ENCODE results near the gene IGHMBP2. TPM values are rescaled to one million over a fixed set of nuclear protein-coding genes. Genes with fewer than 3 reads are reported as not detected.

IGHMBP2 gene
- total RNA-seq, 1 donor from 2014 or later: 30.1 TPM

DNA sequence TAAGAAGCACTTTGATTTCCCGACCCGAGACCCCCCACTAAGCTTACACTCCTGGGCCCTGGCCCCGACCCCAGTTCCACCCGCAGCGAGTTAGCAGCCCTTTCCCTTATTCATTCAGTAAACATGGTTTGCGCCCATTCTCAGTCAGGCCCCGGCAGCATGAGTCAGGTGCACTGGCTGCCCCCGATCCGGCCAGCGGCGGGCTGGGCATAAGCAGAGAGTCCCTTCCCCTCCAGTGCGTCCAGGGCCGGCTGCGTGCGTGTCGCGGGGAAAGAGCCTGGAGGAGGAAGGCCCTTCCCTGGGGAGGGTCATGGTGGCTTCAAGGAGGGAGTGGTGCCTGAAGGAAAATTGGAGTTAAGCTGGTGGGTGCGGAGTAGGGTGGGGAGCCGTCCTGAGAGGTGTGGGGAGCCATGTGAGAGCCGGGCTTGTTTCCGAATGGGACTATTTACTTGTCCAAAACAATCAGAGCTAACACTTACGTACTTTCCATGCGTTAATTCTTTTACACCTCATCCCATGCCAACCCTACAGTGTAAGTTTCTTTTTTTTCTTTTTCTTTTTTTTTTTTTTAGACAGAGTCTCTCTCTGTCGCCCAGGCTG is 657 bp downstream of the IGHMBP2 start:
- Mint-ChIP-seq H3K36me3 (ENCODE audit: low read depth) (peaks cover 2% of the 10 kb centered on the region), H3K4me1 (peaks cover 30% of the 10 kb centered on the region), H3K4me3 (peak overlapping the region; percentile 98), H3K9me3 (no peaks in the 10 kb centered on the region), H3K27me3 (ENCODE audit: low read depth) (no peaks in the 10 kb centered on the region), H3K27ac (ENCODE audit: unreplicated experiment) (peak overlapping the region; percentile 94)
- DNase-seq (ENCODE audit: low read depth, low spot score): peak; percentile 15
- TF ChIP-seq, protein P1, sequence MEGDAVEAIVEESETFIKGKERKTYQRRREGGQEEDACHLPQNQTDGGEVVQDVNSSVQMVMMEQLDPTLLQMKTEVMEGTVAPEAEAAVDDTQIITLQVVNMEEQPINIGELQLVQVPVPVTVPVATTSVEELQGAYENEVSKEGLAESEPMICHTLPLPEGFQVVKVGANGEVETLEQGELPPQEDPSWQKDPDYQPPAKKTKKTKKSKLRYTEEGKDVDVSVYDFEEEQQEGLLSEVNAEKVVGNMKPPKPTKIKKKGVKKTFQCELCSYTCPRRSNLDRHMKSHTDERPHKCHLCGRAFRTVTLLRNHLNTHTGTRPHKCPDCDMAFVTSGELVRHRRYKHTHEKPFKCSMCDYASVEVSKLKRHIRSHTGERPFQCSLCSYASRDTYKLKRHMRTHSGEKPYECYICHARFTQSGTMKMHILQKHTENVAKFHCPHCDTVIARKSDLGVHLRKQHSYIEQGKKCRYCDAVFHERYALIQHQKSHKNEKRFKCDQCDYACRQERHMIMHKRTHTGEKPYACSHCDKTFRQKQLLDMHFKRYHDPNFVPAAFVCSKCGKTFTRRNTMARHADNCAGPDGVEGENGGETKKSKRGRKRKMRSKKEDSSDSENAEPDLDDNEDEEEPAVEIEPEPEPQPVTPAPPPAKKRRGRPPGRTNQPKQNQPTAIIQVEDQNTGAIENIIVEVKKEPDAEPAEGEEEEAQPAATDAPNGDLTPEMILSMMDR (conservative IDR thresholded peaks at IDR 0.05): no peak

DNA sequence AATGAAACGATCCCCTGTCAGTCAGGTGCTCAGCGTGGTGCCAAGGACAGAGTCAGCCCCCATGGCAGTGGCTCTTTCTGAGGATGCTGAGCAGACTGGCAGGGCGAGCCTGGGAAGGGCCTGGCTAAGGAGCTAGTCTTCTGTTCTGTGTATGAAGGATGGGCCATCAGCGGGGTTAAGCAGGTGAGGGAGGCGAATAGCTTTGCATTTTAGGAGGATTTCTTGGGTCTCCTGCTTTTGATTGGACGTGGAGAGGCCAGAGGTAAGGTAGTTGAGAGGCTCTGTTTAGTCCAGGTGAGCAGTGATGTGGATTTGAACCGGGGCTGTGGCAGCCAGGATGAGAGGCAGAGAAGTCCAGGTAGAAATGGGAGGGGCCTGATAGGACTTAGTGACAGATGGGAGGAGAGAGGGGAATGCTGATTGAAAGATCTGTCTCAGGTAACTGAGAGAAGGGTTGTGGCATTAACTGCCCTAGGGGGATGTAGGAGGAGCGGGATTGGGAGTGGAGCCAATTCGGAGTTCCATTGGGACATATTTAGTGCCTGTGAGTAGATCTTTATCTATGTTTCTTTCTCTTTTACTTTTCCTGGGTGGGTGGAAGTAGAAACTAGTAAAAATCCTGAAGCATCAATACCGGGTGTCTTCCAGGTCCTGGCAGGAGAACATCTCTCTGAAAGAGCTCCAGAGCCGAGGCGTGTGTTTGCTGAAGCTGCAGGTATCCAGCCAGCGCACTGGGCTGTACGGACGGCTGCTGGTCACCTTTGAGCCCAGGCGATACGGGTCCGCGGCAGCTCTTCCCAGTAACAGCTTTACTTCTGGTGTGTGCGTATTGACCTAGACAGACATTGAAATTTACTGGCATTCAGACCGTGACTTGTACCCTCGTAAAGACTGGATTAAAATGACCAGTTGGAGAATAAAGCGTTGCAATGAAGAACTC is 2.0 kb downstream of the IGHMBP2 start:
- DNase-seq (ENCODE audit: low read depth, low spot score): no peak
- Mint-ChIP-seq H3K9me3 (no peaks in the 10 kb centered on the region), H3K27me3 (ENCODE audit: low read depth) (no peaks in the 10 kb centered on the region), H3K27ac (ENCODE audit: unreplicated experiment) (no peak overlapping the region), H3K4me3 (peak overlapping the region; percentile 98), H3K36me3 (ENCODE audit: low read depth) (peaks cover 2% of the 10 kb centered on the region), H3K4me1 (peaks cover 30% of the 10 kb centered on the region)
- TF ChIP-seq, protein P1 (conservative IDR thresholded peaks at IDR 0.05): no peak

DNA sequence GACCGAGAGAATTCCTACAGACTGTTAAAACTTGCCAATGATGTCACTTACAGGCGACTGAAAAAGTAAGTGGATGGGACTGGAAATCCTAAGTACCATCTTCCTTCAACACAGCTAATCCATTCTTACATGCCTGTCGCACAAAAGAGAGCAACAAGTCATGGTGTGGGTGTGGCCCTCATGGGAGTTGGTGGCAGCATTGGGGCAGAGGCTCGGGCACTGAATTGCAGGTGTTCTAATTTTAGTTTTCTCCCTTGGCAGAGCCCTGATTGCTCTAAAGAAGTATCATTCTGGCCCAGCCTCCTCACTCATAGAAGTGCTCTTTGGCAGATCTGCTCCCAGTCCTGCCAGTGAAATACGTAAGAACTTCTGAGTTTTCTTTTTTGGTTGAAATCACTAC is 4.6 kb downstream of the IGHMBP2 start:
- TF ChIP-seq, protein P1 (conservative IDR thresholded peaks at IDR 0.05): no peak
- Mint-ChIP-seq H3K27me3 (ENCODE audit: low read depth) (no peaks in the 10 kb centered on the region), H3K27ac (ENCODE audit: unreplicated experiment) (no peak overlapping the region), H3K36me3 (ENCODE audit: low read depth) (peaks cover 2% of the 10 kb centered on the region), H3K4me3 (peak overlapping the region; percentile 47), H3K9me3 (no peaks in the 10 kb centered on the region), H3K4me1 (peaks cover 21% of the 10 kb centered on the region)
- no peak for DNase-seq (ENCODE audit: low read depth, low spot score)

DNA sequence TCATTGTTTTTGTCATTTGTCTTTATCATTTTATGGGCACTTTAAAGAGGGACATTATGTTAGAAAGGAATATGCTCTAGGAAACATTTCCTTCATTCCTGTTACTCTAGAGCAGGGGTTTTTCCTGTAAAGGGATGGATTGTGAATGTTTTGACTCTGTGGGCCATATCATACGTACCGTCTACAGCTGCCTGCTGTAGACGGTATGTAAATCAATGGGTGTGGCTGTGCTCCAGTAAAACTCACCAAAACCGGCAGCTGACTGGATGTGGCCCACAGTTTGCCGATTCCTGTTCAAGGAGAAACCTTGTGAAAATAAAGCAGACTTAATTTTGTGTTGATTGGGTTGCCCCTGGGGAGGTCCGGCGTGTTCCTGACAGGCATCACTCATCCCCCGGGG is 7.3 kb downstream of the IGHMBP2 start:
- Mint-ChIP-seq H3K4me3 (no peak overlapping the region), H3K36me3 (ENCODE audit: low read depth) (peaks cover 2% of the 10 kb centered on the region), H3K9me3 (no peaks in the 10 kb centered on the region), H3K27ac (ENCODE audit: unreplicated experiment) (no peak overlapping the region), H3K27me3 (ENCODE audit: low read depth) (no peaks in the 10 kb centered on the region), H3K4me1 (no peaks in the 10 kb centered on the region)
- no peak for DNase-seq (ENCODE audit: low read depth, low spot score)
- TF ChIP-seq, protein P1 (conservative IDR thresholded peaks at IDR 0.05): no peak

DNA sequence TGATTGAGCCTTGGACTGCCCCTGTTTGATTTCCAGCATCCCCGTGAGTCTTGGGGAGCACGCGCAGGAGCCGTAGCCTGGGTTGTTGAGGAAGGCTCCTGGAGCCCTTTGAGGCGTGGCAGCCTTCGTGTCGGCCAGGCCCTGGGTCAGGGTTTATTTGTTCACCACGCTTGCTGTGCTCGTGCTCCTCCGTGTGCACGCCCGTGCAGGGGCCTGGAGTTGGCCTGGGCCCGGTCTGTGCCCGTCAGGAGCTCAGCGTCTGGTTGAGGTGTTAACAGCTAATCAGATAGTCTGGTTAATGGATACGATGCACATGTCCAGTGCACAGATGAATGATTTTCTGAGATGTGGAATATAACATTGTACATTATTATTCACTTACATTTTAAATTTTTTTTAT is 8.0 kb downstream of the IGHMBP2 start:
- no peak for DNase-seq (ENCODE audit: low read depth, low spot score)
- H3K4me3 Mint-ChIP-seq: no peak overlapping the region
- TF ChIP-seq, protein P1 (conservative IDR thresholded peaks at IDR 0.05): no peak
- H3K9me3 Mint-ChIP-seq: no peaks in the 10 kb centered on the region
- peaks cover 5% of the 10 kb centered on the region for H3K36me3 Mint-ChIP-seq (ENCODE audit: low read depth)
- no peaks in the 10 kb centered on the region for H3K27me3 Mint-ChIP-seq (ENCODE audit: low read depth)
- H3K4me1 Mint-ChIP-seq: no peaks in the 10 kb centered on the region
- no peak overlapping the region for H3K27ac Mint-ChIP-seq (ENCODE audit: unreplicated experiment)

Data from neural crest cell (in vitro differentiated cells).